SKM-1 (cell line): Measurements from ENCODE around the gene MAMDC2.

Source experiments
- DNase-seq: peaks from one replicate; lab custom pipeline; 2025; ENCODE audit not compliant: unreplicated experiment; lab: John Stamatoyannopoulos, UW

MAMDC2 gene

DNA sequence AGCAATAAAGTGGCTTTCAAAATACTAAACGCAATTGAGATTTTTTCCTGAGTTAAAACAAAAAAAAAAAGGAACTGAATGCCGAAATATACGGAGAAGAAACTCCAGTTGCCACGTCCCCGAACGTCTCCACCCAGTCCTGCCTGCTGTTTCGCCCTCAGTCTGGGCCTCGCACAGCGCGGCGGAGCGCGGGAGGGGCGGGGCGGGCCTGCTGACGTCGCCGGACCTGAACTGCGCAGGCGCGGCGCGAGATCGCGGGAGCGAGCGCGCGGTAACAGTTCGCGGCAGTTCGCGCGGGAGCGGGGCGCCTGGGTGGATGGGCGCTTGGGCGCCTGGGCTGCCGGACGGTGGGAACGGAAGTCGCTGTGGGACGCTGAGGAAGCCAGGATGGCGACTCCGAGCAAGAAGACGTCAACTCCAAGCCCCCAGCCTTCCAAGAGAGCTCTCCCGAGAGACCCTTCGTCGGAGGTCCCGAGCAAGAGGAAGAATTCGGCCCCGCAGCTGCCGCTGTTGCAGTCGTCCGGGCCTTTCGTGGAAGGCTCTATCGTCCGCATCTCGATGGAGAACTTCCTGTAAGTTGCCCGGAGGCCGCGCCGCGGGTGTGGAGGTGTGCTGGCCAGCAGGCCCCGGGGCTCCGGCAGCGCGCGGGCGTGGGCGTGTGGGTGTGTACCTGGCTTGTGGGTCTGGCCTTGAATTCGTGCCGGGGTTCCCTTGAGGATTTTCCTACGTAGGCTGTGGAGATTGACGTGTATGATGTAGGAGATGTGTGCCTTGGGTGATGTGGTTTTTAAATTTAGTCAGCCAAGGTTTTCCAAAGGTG is 215.3 kb downstream of the MAMDC2 start, which contains the start of gene SMC5:
Gene SMC5 (plus strand): TSS at position 287 of the 820 bp plus-strand sequence. CDS start 101 bp downstream, at position 388.
- peak; percentile 36 for DNase-seq

DNA sequence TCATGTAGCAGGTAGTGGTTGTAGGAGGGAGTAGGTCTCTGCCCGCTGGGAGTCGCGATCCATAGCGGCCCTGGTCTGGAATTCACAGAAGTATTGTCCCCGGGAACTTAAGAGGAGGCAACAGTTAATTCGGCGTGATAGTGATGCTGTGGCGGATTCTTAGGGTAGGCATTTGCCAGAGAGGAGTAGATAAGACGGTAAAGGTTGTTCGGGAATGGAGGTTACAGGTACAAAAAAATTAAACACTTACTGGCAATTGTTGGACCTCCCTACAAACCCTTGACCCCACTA is 215.8 kb downstream of the MAMDC2 start:
- no peak for DNase-seq

DNA sequence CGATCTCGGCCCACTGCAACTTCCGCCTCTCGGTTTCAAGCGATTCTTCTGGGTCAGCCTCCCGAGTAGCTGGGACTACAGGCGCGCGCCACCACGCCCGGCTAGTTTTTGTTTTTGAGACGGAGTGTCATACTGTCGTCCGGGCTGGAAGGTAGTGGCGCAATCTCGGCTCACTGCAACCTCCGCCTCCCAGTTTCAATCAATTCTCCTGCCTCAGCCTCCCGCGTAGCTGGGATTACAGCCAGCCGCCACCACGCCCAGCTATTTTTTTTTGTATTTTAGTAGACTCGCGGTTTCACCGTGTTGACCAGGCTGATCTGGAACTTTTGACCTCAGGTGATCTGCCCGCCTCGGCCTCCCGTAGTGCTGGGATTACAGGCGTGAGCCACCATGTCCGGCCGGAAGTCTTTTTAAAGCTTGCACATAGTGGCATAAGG is 216.4 kb downstream of the MAMDC2 start:
- DNase-seq, result no peak

DNA sequence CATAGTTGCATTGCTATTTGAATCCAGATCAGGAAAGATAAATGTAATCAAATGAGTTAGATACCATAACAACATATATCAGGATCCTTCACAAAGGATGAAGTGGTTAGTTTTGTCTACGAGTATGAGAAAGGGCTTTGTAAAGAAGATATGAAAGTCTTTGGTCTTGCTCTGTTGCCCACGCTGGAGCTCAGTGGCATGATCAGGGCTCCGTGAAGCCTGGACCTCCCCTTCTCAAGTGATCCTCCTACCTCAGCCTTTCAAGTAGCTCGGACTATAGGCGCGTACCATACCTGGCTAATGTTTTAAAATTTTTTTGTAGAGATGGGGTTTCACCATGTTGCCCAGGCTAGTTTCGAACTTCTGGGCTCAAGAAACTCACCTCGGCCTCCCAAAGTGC is 217.0 kb downstream of the MAMDC2 start:
- DNase-seq, result no peak

DNA sequence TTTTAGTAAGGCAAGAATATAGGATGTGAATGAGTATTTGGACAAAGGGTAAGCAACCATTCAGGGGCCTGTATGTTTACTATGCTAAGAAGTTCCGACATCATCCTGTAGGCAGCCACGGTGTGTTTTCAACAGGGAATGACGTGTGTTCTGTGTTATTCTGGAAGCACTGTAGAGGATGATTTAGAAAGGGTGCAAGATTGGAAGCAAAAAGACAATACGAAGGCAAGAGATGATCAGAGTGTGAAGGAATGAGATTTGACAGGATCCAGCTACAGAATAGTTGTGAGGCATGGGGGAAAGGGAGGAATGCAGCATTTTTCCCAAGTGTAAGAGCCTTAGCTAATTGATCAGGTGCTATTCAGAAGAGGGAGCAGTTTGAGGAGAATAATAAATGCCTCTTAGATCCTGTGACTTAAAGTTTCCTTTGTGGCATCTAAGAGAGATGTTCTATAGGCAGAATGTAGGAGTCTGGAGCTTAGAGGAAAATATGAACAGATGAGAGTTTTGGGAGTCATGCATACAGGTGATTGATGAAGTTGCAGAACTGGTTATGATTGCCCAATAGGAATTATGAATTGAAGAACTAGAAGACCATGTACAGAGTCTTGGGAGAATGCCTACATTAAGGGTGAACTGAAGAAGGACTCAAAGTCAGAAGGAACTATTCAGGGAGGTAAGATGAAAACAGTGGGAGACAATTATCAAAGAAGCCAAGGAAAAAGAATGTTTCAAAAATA is 217.7 kb downstream of the MAMDC2 start:
- no peak for DNase-seq

DNA sequence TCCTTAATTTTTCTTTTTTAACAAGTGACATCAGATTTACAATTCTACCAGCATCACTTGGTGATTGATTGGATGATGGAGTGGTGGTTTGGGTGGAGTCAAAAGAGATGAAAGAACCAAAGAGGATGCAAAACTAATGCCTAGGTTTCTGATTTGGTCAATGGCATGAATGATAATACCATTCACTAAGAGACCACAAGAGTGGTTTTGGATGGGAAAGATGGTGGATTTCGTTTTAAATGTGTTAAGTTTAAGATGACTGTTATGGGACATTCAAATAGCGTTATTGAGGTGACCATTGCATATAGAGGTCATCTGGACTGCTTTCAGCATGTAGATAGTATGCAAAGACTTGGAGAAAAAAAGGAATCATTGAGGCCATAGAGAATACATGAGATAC is 218.7 kb downstream of the MAMDC2 start:
- no peak for DNase-seq

DNA sequence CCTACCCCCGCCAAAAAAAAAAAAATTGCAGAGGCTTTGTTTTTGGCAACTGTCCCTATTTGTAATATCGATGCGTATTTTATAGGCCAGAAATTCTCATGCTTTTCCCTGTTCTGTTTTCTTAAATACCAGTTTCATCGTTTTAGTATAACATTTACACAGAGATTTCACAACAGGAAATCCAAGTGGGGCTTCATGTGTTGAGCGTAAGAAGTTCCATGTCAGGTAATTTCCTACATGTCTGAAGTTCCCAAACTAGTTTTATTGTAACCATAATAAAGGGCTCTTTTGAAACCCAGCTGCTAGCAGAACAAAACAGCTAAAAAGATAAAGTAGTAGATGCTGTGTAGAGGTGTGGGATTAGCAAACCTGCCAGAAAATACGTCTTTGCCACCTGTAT is 219.3 kb downstream of the MAMDC2 start:
- no peak for DNase-seq

DNA sequence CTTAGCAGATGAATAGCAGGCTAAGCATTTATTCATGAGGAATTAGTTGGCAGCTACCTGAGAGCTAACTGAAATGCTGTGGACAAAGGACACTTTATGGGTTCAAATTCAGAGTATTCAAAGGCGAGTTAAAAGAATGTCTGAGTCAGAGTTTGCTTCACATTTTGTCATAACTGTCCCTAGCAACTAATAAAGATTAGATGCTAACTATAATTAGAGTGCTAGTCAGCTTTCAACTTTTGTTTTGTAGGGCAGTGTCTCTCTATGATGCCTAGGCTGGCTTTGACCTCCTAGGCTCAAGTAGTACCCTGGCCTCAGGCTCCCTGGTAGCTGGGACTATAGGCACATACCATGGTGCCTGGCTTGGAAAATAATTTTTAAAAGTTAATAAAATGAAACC is 219.8 kb downstream of the MAMDC2 start:
- no peak for DNase-seq
